GM12874 (cell line): ENCODE data around the gene CRTAC1.
A peak's percentile ranks its signal among the peaks of the same experiment; 100 is the strongest.

Experiments
- CTCF ChIP-seq: IDR thresholded peaks from 2 replicates; pipeline ENCODE4 v1.5.1; 2011; ENCODE audit warnings: low read depth, mild to moderate bottlenecking, control low read depth, low read length, moderate library complexity; ENCODE audit not compliant: insufficient read depth

CRTAC1 gene

DNA sequence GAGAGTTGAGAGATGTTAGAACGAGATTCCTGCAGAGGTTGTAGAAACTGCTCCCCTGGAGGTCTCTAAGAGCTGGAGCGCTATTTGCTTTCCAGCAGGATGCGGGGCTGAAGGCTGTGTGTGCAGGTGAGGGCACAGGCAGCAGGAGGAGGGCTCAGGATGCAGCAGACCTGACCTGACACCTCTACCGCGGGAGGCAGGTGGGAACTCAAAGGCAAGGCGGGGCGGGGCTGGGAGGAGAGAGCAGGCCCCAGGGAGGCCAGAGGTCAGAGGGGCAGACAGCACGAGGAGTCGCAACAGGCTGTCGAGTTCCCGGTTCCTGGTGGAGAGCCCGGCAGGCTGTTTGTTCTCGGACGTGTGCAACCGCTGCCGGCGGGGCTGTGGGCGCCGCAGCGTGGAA is 7.9 kb upstream of the CRTAC1 start:
- no peak for TF ChIP-seq CTCF

DNA sequence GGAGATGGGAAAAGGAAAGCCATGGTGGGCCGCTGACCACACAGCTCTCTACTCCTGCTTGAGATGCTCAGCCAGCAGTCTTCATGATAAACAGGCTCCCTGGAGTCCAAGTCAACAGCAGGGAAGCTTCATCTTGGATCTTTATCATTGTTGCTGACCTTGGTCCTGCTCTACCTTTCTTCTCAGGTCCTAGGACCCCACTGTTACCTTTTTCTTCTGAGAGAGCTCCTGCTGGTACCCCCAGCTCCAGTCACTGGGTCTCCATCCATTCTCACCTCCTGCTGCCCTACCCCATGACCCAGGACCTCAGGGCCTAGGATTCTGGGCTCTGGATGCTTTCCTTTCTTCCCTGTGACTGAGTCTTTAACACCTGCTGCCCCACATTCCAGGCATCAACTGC is 5.2 kb upstream of the CRTAC1 start:
- TF ChIP-seq CTCF = no peak

DNA sequence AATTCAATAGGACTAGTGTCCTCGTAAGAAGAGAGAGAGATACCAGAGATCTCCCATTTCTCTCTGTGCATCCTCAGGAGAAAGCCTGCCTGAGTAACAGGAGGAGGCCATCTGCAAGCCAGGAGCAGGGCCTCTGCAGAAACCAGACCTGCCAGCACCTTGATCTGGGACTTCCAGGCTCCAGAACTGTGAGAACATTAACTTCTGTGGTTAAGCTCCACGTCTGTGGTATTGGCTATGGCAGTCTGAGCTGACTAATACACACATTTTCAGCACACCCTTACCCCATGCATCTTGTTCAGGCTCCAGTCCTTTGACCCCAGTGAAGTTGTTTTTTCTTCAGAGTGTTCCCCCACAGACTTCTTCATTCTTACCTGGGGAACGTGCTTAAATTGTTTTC is 3.1 kb upstream of the CRTAC1 start:
- no peak for TF ChIP-seq CTCF

DNA sequence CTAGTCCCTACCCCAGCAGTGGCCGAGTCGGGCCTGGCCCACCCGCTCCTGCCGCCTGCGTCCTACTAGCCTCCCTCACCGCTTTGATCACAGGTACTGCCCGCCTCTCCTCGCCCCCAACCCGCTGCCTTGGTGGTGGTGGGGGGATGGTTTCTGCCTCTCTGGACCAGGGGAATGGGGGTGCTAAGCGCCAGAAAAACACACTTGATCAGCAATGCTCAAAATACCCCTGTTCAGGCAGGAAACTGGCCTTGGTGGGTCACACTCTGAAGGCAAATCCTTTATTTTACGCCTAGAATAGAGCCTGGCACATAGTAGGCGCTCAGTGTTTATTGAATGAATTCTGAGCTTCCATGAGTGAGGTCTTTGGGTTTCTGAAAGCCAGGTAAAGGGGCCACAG is 1.0 kb upstream of the CRTAC1 start:
- no peak for TF ChIP-seq CTCF

DNA sequence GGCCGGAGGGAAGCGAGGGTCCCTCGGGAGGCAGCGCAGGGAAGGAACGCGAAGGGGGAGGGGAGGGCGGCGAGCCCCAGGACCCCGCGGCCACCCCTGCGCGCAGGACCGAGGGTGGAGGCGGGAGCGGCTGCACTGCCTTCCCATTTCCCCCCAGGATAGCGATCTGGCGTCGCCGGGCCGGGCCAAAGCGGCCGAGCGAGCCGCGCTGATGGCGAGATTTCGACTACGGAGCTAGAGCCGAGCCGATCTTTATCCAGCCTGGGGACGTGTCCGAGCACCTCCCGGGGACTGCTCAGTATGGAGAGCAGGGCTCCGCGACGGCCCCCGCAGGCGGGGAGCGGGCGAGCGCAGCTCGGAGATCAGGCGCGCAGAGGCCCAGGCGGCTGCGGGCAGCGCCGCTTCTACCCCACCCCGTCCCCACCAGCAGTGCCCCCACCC is 590 bp upstream of the CRTAC1 start:
- TF ChIP-seq CTCF = no peak

- TF ChIP-seq CTCF = no peak
These were observed 1.0 kb downstream of the CRTAC1 start for GRCh38 chr10:98029149-98030092.

GRCh38 chr10:98028168-98028770 is 2.2 kb downstream of the CRTAC1 start:
- TF ChIP-seq CTCF = peak; percentile 91
